BE2C (cell line): ENCODE results near the gene YARS1.

Source experiments
- DNase-seq: peaks from one replicate; pipeline ENCODE4 v3.0.0-alpha.2; 2020
- H3K27me3 ChIP-seq: fragments of 250-450 bp; sonication (Bioruptor Pico); 2 replicates; pipeline ENCODE4 v1.5.1; 2020; ENCODE audit warnings: mild to moderate bottlenecking
- H3K36me3 ChIP-seq: fragments of 250-450 bp; sonication (Bioruptor Pico); 2 replicates; pipeline ENCODE4 v1.5.1; 2020; ENCODE audit warnings: mild to moderate bottlenecking
- H3K4me1 ChIP-seq: fragments of 250-450 bp; sonication (Bioruptor Pico); 2 replicates; pipeline ENCODE4 v1.5.1; 2020
- H3K4me3 ChIP-seq: 2 replicates; pipeline ENCODE4 v1.5.1; 2011; ENCODE audit warnings: low read depth, low read length
- H3K9me3 ChIP-seq: fragments of 250-450 bp; sonication (Bioruptor Pico); 2 replicates; pipeline ENCODE4 v1.5.1; 2020
- CTCF ChIP-seq: IDR thresholded peaks from 2 replicates; pipeline ENCODE4 v1.5.1; 2012; ENCODE audit warnings: mild to moderate bottlenecking, low read depth, low read length

Gene YARS1

GRCh38 chr1:32817815-32818786 is 943 bp upstream of the YARS1 start:
- DNase-seq = peak; percentile 74
- Histone ChIP-seq H3K9me3 (no peaks in the 10 kb centered on the region), H3K4me1 (no peaks in the 10 kb centered on the region), H3K36me3 (peaks cover 17% of the 10 kb centered on the region), H3K4me3 (peak overlapping the region; percentile 71), H3K27me3 (no peaks in the 10 kb centered on the region)
- TF ChIP-seq CTCF = no peak

GRCh38 chr1:32816676-32817158 is 441 bp downstream of the YARS1 start:
- Histone ChIP-seq H3K4me3 (peak overlapping the region; percentile 93), H3K27me3 (no peaks in the 10 kb centered on the region), H3K9me3 (no peaks in the 10 kb centered on the region), H3K36me3 (peaks cover 17% of the 10 kb centered on the region), H3K4me1 (no peaks in the 10 kb centered on the region)
- DNase-seq = no peak
- TF ChIP-seq CTCF = no peak

- Histone ChIP-seq H3K4me3 (no peak overlapping the region), H3K4me1 (no peaks in the 10 kb centered on the region), H3K27me3 (no peaks in the 10 kb centered on the region), H3K9me3 (no peaks in the 10 kb centered on the region), H3K36me3 (peaks cover 31% of the 10 kb centered on the region)
- DNase-seq = no peak
- no peak for TF ChIP-seq CTCF
These were observed 3.0 kb downstream of the YARS1 start for GRCh38 chr1:32813941-32814739.

GRCh38 chr1:32811917-32812316 is 5.2 kb downstream of the YARS1 start:
- no peak for DNase-seq
- no peak for TF ChIP-seq CTCF
- Histone ChIP-seq H3K36me3 (peaks cover 39% of the 10 kb centered on the region), H3K9me3 (no peaks in the 10 kb centered on the region), H3K27me3 (no peaks in the 10 kb centered on the region), H3K4me1 (no peaks in the 10 kb centered on the region), H3K4me3 (no peak overlapping the region)

- peaks cover 44% of the 10 kb centered on the region for H3K36me3 ChIP-seq
These were observed 5.9 kb downstream of the YARS1 start for GRCh38 chr1:32811265-32811664.

More at GRCh38 chr1:32811265-32811664, 5.9 kb downstream of the YARS1 start:
- no peak overlapping the region for H3K4me3 ChIP-seq
- H3K9me3 ChIP-seq = no peaks in the 10 kb centered on the region
- H3K27me3 ChIP-seq = no peaks in the 10 kb centered on the region
- no peak for DNase-seq
- no peaks in the 10 kb centered on the region for H3K4me1 ChIP-seq
- TF ChIP-seq CTCF = no peak
